Loucy (cell line): ENCODE results near the gene MIEF1.

Source experiments
- EZH2phosphoT487 ChIP-seq: fragments of 200-600 bp; IDR thresholded peaks from 2 replicates; pipeline ENCODE4 v1.6.1; 2018; ENCODE audit warnings: antibody characterized with exemption, mild to moderate bottlenecking, moderate library complexity, borderline replicate concordance
- TF ChIP-seq, protein P1 (sequence below): fragments of 200-600 bp; sonication (generic); conservative IDR thresholded peaks from 2 replicates; pipeline ENCODE4 v1.5.1; 2014; ENCODE audit warnings: mild to moderate bottlenecking, antibody characterized with exemption, low read length

DNA sequence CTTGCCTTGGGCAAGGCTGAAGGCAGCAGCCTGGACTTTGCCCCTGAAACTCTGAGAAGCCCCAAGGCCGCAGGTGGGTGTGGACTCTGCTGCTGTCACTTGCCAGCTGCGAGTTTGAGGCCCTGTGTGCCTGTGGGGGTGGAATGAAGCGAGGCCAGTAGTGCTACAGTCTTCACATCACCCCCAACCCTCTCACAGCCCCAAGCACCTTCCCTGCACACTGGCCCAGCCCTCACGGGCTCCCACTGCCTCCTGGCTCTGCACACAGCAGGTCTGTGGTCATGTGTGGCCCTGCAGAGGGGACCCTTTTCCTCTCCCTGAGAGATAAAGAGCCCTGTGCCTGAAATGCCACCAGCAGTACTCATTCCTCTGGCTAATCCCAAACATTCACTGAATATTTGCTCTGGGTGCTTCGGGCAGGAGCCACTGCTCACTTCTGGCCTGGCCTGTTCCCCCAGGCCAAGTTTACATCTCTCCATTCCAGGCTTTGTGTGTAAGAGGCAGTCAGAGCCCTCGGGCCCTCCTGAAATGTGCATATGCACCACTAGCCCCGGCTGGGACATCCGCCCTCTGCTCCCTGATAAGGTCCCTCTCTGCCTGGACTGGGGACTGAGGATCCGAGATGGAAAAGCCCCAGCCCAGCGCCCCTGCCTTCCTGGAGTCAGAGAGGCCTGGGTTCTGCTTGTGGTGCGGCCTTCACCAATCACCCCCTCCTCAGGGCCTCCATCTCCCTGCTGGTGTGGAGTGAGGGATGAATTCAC, 27.6 kb upstream of the MIEF1 start:
- TF ChIP-seq, protein P1, sequence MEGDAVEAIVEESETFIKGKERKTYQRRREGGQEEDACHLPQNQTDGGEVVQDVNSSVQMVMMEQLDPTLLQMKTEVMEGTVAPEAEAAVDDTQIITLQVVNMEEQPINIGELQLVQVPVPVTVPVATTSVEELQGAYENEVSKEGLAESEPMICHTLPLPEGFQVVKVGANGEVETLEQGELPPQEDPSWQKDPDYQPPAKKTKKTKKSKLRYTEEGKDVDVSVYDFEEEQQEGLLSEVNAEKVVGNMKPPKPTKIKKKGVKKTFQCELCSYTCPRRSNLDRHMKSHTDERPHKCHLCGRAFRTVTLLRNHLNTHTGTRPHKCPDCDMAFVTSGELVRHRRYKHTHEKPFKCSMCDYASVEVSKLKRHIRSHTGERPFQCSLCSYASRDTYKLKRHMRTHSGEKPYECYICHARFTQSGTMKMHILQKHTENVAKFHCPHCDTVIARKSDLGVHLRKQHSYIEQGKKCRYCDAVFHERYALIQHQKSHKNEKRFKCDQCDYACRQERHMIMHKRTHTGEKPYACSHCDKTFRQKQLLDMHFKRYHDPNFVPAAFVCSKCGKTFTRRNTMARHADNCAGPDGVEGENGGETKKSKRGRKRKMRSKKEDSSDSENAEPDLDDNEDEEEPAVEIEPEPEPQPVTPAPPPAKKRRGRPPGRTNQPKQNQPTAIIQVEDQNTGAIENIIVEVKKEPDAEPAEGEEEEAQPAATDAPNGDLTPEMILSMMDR, result no peak
- no peak for TF ChIP-seq EZH2phosphoT487
